Esophagus squamous epithelium (tissue), 4 donors: ENCODE results near the gene ERGIC2.

Experiments used
- CTCF ChIP-seq, 6 experiments: fragments of 450-650 bp in 4 of 6; fragments of 200-600 bp in 2 of 6; sonication (generic) in 2 of 6; IDR thresholded peaks; one replicate each; pipeline ENCODE4 v1.5.1; 2016 to 2019; ENCODE audit warnings: antibody characterized with exemption in 6 of 6, mild to moderate bottlenecking in 4 of 6, moderate library complexity in 4 of 6
- POLR2A ChIP-seq, 4 donors: fragments of 450-650 bp; IDR thresholded peaks; one replicate each; pipeline ENCODE4 v1.6.1; 2017; ENCODE audit warnings: antibody characterized with exemption in 4 of 4, mild to moderate bottlenecking in 4 of 4, moderate library complexity in 3 of 4

GRCh38 chr12:29299633-29300032, 81.3 kb downstream of the ERGIC2 start:
- TF ChIP-seq CTCF (IDR thresholded peaks at IDR 0.05) (no peak), POLR2A (IDR thresholded peaks at IDR 0.05) (no peak)
